ENCODE results near the gene CAMKK2.

The CAMKK2 gene

DNA sequence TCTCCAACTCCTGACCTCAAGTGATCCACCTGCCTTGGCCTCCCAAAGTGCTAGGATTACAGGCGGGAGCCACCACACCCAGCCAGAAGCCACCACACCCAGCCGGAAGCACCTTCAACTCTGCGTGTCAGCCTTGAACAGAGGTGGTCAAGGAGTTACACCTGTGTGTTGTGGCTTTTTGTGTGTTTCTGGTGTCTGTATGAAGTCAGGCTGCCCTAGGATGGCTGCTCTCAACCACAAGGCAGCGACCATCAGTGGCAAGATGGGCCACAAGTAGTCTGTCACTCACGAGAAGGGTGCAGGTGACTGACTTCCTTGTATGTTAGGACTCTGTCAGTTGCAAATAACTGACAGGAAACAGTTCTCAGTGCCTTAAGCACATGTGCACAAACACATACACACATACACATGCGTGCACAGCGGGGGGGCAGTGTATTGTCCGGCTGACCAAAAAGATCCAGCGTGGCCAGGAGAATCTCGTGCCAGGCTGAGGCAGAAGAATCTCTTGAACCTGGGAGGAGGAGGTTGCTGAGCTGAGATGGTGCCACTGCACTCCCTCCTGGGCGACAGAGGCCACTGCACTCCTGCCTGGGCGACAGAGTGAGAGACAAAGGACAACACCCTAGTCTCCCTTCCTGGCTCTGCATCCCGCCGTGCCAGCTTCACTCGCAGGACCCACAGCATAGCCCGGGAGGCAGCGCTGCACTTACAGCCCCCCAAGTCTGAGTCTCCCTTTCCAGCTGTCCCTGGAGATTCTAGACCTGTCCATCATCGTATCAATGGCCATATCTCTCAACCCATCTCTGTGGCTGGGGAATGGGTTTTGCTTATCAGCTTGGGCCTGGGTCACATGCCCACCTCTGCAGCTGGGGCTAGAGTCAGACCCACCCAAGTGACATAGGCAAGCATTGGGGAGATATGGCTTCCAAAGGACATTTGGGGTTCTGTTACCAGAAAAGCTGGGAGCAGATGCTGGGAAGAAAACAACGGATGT lies 72.9 kb downstream of the CAMKK2 start:
- Histone ChIP-seq H3K27me3 (ENCODE audit: low read depth, low read length) (no peaks in the 10 kb centered on the region), H3K36me3 (replicated peaks; ENCODE audit: low read depth, low read length) (peaks cover 2% of the 10 kb centered on the region), H3K4me1 (ENCODE audit: low read length) (peaks cover 19% of the 10 kb centered on the region), H3K4me3 (ENCODE audit: low read length) (no peak overlapping the region), H3K9ac (ENCODE audit: low read length) (no peak overlapping the region), H3K4me2 (ENCODE audit: low read length) (no peak overlapping the region), H2AFZ (ENCODE audit: low read depth, low read length) (no peak overlapping the region), H4K20me1 (ENCODE audit: insufficient read depth, low read length) (no peaks in the 10 kb centered on the region), H3K9me3 (ENCODE audit: insufficient read depth, low read length) (no peaks in the 10 kb centered on the region), H3K27ac (ENCODE audit: low read length) (no peak overlapping the region), H3K79me2 (ENCODE audit: low read length) (no peaks in the 10 kb centered on the region)
- TF ChIP-seq, protein P1, sequence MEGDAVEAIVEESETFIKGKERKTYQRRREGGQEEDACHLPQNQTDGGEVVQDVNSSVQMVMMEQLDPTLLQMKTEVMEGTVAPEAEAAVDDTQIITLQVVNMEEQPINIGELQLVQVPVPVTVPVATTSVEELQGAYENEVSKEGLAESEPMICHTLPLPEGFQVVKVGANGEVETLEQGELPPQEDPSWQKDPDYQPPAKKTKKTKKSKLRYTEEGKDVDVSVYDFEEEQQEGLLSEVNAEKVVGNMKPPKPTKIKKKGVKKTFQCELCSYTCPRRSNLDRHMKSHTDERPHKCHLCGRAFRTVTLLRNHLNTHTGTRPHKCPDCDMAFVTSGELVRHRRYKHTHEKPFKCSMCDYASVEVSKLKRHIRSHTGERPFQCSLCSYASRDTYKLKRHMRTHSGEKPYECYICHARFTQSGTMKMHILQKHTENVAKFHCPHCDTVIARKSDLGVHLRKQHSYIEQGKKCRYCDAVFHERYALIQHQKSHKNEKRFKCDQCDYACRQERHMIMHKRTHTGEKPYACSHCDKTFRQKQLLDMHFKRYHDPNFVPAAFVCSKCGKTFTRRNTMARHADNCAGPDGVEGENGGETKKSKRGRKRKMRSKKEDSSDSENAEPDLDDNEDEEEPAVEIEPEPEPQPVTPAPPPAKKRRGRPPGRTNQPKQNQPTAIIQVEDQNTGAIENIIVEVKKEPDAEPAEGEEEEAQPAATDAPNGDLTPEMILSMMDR (IDR thresholded peaks at IDR 0.05; ENCODE audit: low read depth, low read length), result peak; percentile 53
- TF ChIP-seq EZH2phosphoT487 (IDR thresholded peaks at IDR 0.05; ENCODE audit: low read depth), result no peak

DNA sequence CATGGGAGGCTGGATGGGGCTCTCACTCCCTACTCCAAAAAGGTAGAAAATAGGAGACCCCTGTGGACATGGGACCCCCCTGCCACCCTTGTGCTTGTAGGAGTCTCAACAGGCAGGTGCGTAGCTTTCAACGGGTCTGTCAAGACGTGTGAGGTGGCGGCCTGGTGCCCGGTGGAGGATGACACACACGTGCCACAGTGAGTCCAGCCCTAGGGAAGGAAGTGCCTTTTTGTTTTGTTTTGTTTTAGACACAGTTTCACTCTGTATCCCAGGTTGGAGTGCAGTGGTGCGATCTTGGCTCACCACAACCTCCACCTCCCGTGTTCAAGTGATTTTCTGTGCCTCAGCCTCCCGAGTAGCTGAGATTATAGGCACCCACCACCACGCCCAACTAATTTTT lies 73.7 kb downstream of the CAMKK2 start:
- H3K27me3 ChIP-seq (ENCODE audit: low read depth, low read length), result no peaks in the 10 kb centered on the region
- no peak for TF ChIP-seq EZH2phosphoT487 (IDR thresholded peaks at IDR 0.05; ENCODE audit: low read depth)
- TF ChIP-seq, protein P1 (IDR thresholded peaks at IDR 0.05; ENCODE audit: low read depth, low read length), result no peak
- H3K27ac ChIP-seq (ENCODE audit: low read length), result no peak overlapping the region
- no peak overlapping the region for H3K4me3 ChIP-seq (ENCODE audit: low read length)
- no peak overlapping the region for H3K9ac ChIP-seq (ENCODE audit: low read length)
- peaks cover 16% of the 10 kb centered on the region for H3K4me1 ChIP-seq (ENCODE audit: low read length)
- H3K79me2 ChIP-seq (ENCODE audit: low read length), result no peaks in the 10 kb centered on the region
- H2AFZ ChIP-seq (ENCODE audit: low read depth, low read length), result no peak overlapping the region
- no peaks in the 10 kb centered on the region for H3K9me3 ChIP-seq (ENCODE audit: insufficient read depth, low read length)
- H3K4me2 ChIP-seq (ENCODE audit: low read length), result no peak overlapping the region
- no peaks in the 10 kb centered on the region for H3K36me3 ChIP-seq (replicated peaks; ENCODE audit: low read depth, low read length)
- no peaks in the 10 kb centered on the region for H4K20me1 ChIP-seq (ENCODE audit: insufficient read depth, low read length)

DNA sequence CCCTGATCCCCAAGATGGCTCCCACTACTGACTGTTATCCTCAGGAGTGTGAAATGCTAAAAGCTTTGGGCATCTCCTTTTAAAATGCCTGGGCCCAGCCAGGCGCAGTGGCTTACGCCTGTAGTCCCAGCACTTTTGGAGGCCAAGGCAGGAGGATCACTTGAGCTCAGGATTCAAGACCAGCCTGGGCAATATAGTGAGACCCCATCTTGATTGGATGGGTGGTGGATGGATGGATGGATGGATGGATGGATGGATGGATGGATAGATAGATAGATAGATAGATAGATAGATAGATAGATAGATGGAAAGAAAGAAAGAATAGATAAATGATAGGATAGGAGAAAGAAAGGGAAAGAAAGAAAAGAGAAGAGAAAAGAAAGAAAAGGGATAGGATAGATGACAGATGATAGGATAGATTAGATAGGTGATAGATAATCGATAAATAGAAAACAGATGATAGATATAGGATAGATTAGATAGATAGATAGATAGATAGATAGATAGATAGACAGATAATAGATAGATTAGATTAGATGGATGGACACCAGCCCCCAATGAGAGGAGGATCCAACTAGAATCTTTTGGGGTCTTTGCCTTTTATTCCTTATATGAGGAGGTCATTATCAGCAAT lies 77.0 kb downstream of the CAMKK2 start:
- Histone ChIP-seq H3K36me3 (replicated peaks; ENCODE audit: low read depth, low read length) (no peaks in the 10 kb centered on the region), H3K9me3 (ENCODE audit: insufficient read depth, low read length) (no peaks in the 10 kb centered on the region), H3K79me2 (ENCODE audit: low read length) (no peaks in the 10 kb centered on the region), H3K27ac (ENCODE audit: low read length) (no peak overlapping the region), H3K4me3 (ENCODE audit: low read length) (no peak overlapping the region), H3K4me2 (ENCODE audit: low read length) (no peak overlapping the region), H3K27me3 (ENCODE audit: low read depth, low read length) (no peaks in the 10 kb centered on the region), H2AFZ (ENCODE audit: low read depth, low read length) (no peak overlapping the region), H3K9ac (ENCODE audit: low read length) (no peak overlapping the region), H4K20me1 (ENCODE audit: insufficient read depth, low read length) (no peaks in the 10 kb centered on the region), H3K4me1 (ENCODE audit: low read length) (no peaks in the 10 kb centered on the region)
- TF ChIP-seq, protein P1 (IDR thresholded peaks at IDR 0.05; ENCODE audit: low read depth, low read length), result no peak
- no peak for TF ChIP-seq EZH2phosphoT487 (IDR thresholded peaks at IDR 0.05; ENCODE audit: low read depth)

Data from OCI-LY3 (cell line).